Adrenal gland (tissue), 12 donors: ENCODE results near the gene RGS19. TPM values are rescaled to one million over a fixed set of nuclear protein-coding genes. Genes with fewer than 3 reads are reported as not detected.

Experiments
- DNase-seq, 7 donors: peaks; one replicate each; pipeline ENCODE4 v3.0.0-alpha.2; 2019 to 2020
- H3K27ac ChIP-seq, 5 donors: fragments of 200-600 bp; sonication (generic) in 4 of 5; 1 replicate in 3 of 5; 2 replicates in 2 of 5; pipeline versions ENCODE4 v1.5.1 to v1.8.0; 2016 to 2020; ENCODE audit warnings: mild to moderate bottlenecking in 1 of 5
- H3K27me3 ChIP-seq: fragments of 200-600 bp; 2 replicates; pipeline ENCODE4 v1.8.0; 2021
- H3K36me3 ChIP-seq, 2 donors: fragments of 200-600 bp; replicated peaks in 1 of 2; 1 replicate in 1 of 2; 2 replicates in 1 of 2; pipeline versions ENCODE4 v1.5.1 to v1.8.0; 2018 to 2022
- H3K4me1 ChIP-seq, 2 donors: fragments of 200-600 bp; replicated peaks in 1 of 2; 1 replicate in 1 of 2; 2 replicates in 1 of 2; pipeline versions ENCODE4 v1.5.1 to v1.8.0; 2018 to 2021
- H3K4me3 ChIP-seq, 4 donors: fragments of 200-600 bp; sonication (generic) in 3 of 4; one replicate each; pipeline ENCODE4 v1.5.1; 2016 to 2018
- H3K9me3 ChIP-seq, 3 donors: fragments of 200-600 bp; sonication (generic) in 1 of 3; replicated peaks in 1 of 3; 1 replicate in 2 of 3; 2 replicates in 1 of 3; pipeline versions ENCODE4 v1.5.1 to v1.8.0; 2016 to 2021
- POLR2A ChIP-seq, 2 donors: fragments of 450-650 bp; IDR thresholded peaks; one replicate each; pipeline ENCODE4 v1.6.1; 2017; ENCODE audit warnings: antibody characterized with exemption in 2 of 2, mild to moderate bottlenecking in 2 of 2, moderate library complexity in 1 of 2
- WGBS, 4 donors: extraction: QIAGEN DNeasy Blood & Tissue Kit in 2 of 4; methylation state at CpG; one replicate each; pipeline versions ENCODE4 v1.1.5 to v1.1.7; 2013 to 2017; 5-methylcytosine and 5-hydroxymethylcytosine counted together
- intact Hi-C, 2 donors: fragments of 100-400 bp; cut with DNase I; formaldehyde crosslinking; loops; one replicate each; pipeline versions ENCODE4 v1.14.1 to v1.15.0; 2022 to 2023
- polyA plus RNA-seq, 3 donors: library from polyadenylated mRNA; stranded (reverse); fragments of 200-250 nt in 2 of 3; fragments of 350-450 nt in 1 of 3; fragmentation: Illumina TruSeq in 1 of 3; extraction: RNeasy Lipid Tissue Mini Kit (QIAGEN cat#74804) in 1 of 3; gene quantifications; one replicate each; pipeline ENCODE4 v1.2.3, GENCODE V29; 2013 to 2014
- total RNA-seq, 9 donors: library from RNA; depleted of rRNA in 4 of 9; stranded (reverse); fragments of >200 nt in 4 of 9; fragments of 120-200 nt in 1 of 9; fragmentation: NEBNext Ultra II Directional in 1 of 9; extraction: Animal tissue kit (Norgen Biotek cat#: 25700) in 1 of 9; gene quantifications; one replicate each; pipeline versions ENCODE4 v1.1.0 to v1.2.4, GENCODE V29; 2013 to 2023
- TF ChIP-seq, protein P1 (sequence below), 6 experiments: fragments of 450-650 bp in 4 of 6; fragments of 200-600 bp in 2 of 6; sonication (generic) in 1 of 6; IDR thresholded peaks; 1 replicate in 5 of 6; 2 replicates in 1 of 6; pipeline versions ENCODE4 v1.5.1 to v1.8.0; 2016 to 2021; ENCODE audit warnings: antibody characterized with exemption in 6 of 6, mild to moderate bottlenecking in 2 of 6, moderate library complexity in 1 of 6
- donor health status: healthy with polysubstance abuse.
- donor health status: Bipolar disorder and iron deficiency.
- donor health status: DM: yes; HTN: yes; CAD: no.
- donor health status: DM: no; HTN: no; CAD: no.
- donor health status: DM: no; HTN: no; CAD: no.
- donor health status: DM: yes; HTN: yes; CAD: no.

Gene RGS19
- total and polyA plus RNA-seq, 12 donors, result 3.0 to 42.0 (median 15.1) TPM

DNA sequence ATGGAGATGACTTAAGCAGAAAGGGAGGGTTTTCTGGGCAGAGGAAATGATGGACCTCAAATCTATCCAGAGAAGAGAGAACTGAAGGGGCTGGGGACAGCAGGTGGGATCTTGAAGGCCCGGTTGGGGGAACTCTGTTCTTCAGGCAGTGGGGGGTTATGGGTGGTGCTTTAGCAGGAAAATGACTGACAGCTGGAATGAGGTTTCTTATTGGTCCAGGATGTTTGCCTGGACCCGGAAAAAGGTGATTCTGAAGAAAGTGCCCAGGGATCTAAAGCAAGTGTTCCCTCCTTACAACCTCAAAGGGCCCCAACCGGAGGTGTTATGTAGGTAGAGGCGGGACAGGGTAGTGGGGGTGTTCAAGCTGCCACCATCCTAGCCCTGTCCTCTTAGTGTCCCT, 16.1 kb upstream of the RGS19 start:
- Histone ChIP-seq H3K27me3 (no peaks in the 10 kb centered on the region), H3K4me3 (no peak overlapping the region), H3K36me3 (no peaks in the 10 kb centered on the region), H3K9me3 (no peaks in the 10 kb centered on the region), H3K27ac (no peak overlapping the region), H3K4me1 (no peaks in the 10 kb centered on the region)
- intact Hi-C loops, result no loop called here
- DNase-seq, result no peak
- no peak for TF ChIP-seq POLR2A (IDR thresholded peaks at IDR 0.05)
- TF ChIP-seq, protein P1, sequence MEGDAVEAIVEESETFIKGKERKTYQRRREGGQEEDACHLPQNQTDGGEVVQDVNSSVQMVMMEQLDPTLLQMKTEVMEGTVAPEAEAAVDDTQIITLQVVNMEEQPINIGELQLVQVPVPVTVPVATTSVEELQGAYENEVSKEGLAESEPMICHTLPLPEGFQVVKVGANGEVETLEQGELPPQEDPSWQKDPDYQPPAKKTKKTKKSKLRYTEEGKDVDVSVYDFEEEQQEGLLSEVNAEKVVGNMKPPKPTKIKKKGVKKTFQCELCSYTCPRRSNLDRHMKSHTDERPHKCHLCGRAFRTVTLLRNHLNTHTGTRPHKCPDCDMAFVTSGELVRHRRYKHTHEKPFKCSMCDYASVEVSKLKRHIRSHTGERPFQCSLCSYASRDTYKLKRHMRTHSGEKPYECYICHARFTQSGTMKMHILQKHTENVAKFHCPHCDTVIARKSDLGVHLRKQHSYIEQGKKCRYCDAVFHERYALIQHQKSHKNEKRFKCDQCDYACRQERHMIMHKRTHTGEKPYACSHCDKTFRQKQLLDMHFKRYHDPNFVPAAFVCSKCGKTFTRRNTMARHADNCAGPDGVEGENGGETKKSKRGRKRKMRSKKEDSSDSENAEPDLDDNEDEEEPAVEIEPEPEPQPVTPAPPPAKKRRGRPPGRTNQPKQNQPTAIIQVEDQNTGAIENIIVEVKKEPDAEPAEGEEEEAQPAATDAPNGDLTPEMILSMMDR (IDR thresholded peaks at IDR 0.05), result no peak
- WGBS, 4 donors, result 73 to 90% (median 84%) methylated on average over 4 of the region's 4 CpGs

DNA sequence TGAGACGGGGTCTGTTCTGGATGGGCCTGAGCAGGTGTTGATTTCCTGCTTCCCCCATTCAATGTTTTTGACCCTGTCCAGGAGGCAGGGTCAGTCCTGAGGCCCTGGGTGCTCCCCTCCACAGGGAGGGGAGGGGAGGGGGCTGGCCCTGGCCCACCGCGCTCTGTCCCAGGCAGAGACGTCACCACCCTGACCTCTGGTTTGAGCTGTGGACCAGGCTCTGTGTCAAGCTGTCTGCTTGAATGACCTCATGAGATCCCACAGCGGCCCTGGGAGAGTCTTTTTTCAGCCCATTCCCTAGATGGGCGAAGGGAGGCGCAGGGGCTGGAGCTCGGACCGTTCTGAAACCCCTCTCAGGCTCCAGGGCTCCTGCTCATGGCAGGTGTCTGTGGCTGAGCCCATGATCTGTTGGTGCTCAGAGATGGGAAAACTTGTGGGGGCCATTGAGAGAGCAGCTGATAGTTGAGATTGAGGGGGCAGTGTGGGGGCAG, 13.7 kb upstream of the RGS19 start:
- Histone ChIP-seq H3K9me3 (no peaks in the 10 kb centered on the region), H3K4me1 (no peaks in the 10 kb centered on the region), H3K27me3 (no peaks in the 10 kb centered on the region), H3K36me3 (no peaks in the 10 kb centered on the region), H3K27ac (no peak overlapping the region), H3K4me3 (no peak overlapping the region)
- no peak for DNase-seq
- intact Hi-C loops, result no loop called here
- TF ChIP-seq, protein P1 (IDR thresholded peaks at IDR 0.05), result no peak
- no peak for TF ChIP-seq POLR2A (IDR thresholded peaks at IDR 0.05)
- 54 to 62% (median 59%) methylated on average over 5 to 9 of the region's 9 CpGs for WGBS, 4 donors

DNA sequence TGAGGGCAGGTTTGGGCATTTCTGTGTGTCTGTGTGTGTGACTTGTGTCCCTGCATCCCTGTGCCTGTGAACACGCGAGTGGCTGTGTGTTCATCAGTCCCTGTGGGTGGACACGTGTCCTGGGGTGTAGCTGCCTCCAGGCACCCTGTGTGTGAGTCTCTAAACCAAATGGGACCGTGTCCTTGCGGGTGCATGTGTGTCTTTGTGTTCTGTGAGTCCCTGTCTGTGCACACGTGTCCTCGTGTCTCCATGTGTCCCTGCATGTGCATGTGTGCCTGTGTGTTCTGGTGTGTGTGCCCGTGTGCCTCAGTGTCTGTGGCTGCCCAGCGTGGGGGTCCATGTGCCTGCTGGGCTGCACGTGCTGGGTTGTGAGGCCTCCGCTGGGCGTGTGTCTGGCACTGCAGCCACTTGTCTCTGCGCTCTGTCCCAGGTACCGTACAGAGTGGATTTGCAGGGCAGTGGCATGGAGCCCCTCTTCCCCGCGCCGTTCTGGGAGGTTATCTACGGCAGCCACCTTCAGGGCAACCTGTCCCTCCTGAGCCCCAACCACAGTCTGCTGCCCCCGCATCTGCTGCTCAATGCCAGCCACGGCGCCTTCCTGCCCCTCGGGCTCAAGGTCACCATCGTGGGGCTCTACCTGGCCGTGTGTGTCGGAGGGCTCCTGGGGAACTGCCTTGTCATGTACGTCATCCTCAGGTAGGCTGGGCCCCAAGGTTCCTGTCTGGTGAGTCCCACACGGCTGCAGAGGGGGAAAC, 13.1 kb upstream of the RGS19 start:
- intact Hi-C loops, result no loop called here
- Histone ChIP-seq H3K4me1 (no peaks in the 10 kb centered on the region), H3K27ac (no peak overlapping the region), H3K27me3 (no peaks in the 10 kb centered on the region), H3K9me3 (no peaks in the 10 kb centered on the region), H3K4me3 (no peak overlapping the region), H3K36me3 (no peaks in the 10 kb centered on the region)
- TF ChIP-seq, protein P1 (IDR thresholded peaks at IDR 0.05), result no peak
- TF ChIP-seq POLR2A (IDR thresholded peaks at IDR 0.05), result no peak
- DNase-seq, result no peak
- 20 to 64% (median 51%) methylated on average over 1 to 27 of the region's 27 CpGs for WGBS, 4 donors

DNA sequence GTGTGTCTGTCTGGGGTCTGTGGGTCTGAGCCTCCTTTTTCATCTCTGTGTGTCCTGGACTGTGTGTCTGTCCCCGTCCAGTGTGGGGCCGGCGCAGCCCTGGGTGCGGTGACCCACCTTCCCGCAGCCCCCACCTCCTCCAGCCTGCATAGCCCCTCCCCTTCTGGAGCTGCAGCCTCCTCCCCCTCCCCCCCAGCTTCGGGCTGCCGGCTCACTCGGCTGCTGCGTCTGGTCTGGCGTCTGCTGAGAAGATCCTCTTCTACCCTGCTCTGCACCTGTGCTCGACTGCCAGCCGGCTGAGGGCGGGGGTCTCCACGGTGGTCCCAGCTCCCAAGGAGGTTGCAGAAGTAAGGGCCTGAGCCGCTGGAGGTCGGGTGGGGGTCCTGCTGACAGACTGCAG, 12.5 kb upstream of the RGS19 start:
- Histone ChIP-seq H3K27ac (no peak overlapping the region), H3K36me3 (no peaks in the 10 kb centered on the region), H3K9me3 (no peaks in the 10 kb centered on the region), H3K4me3 (no peak overlapping the region), H3K27me3 (no peaks in the 10 kb centered on the region), H3K4me1 (no peaks in the 10 kb centered on the region)
- DNase-seq, result no peak
- WGBS, 4 donors, result 17 to 58% (median 26%) methylated on average over 3 to 16 of the region's 16 CpGs
- TF ChIP-seq POLR2A (IDR thresholded peaks at IDR 0.05), result no peak
- TF ChIP-seq, protein P1 (IDR thresholded peaks at IDR 0.05), result no peak
- intact Hi-C loops, result no loop called here
